Gastroesophageal sphincter (tissue), 4 donors: ENCODE data around the gene SNX9. TPM values are rescaled to one million over a fixed set of nuclear protein-coding genes. Genes with fewer than 3 reads are reported as not detected.

Experiments used
- ATAC-seq: fragments of 150-250 bp; one replicate; pipeline ENCODE4 v1.9.1; 2016; ENCODE audit warnings: mild to moderate bottlenecking, moderate library complexity
- H3K27ac ChIP-seq, 4 donors: fragments of 200-600 bp; sonication (generic) in 3 of 4; 1 replicate in 3 of 4; 2 replicates in 1 of 4; pipeline ENCODE4 v1.5.1; 2016 to 2019
- H3K27me3 ChIP-seq: fragments of 200-600 bp; sonication (generic); one replicate; pipeline ENCODE4 v1.5.1; 2019
- H3K36me3 ChIP-seq, 2 donors: fragments of 200-600 bp; sonication (generic); one replicate each; pipeline ENCODE4 v1.5.1; 2019; ENCODE audit warnings: control low read depth in 1 of 2
- H3K4me1 ChIP-seq, 3 donors: fragments of 200-600 bp; sonication (generic); 1 replicate in 2 of 3; 2 replicates in 1 of 3; pipeline ENCODE4 v1.5.1; 2016 to 2019; ENCODE audit warnings: control low read depth in 2 of 3
- H3K4me3 ChIP-seq, 2 donors: fragments of 200-600 bp; sonication (generic); one replicate each; pipeline ENCODE4 v1.5.1; 2019; ENCODE audit warnings: mild to moderate bottlenecking in 1 of 2, moderate library complexity in 1 of 2
- H3K9me3 ChIP-seq, 3 donors: fragments of 200-600 bp; sonication (generic); one replicate each; pipeline ENCODE4 v1.5.1; 2017 to 2019; ENCODE audit warnings: control low read depth in 2 of 3
- EP300 ChIP-seq: sonication (generic); formaldehyde crosslinking; IDR thresholded peaks from one replicate; pipeline ENCODE4 v1.6.1; 2017; ENCODE audit warnings: antibody characterized with exemption, mild to moderate bottlenecking
- POLR2A ChIP-seq, 2 donors: fragments of 450-650 bp; IDR thresholded peaks; one replicate each; pipeline ENCODE4 v1.6.1; 2017; ENCODE audit warnings: antibody characterized with exemption in 2 of 2, mild to moderate bottlenecking in 2 of 2, moderate library complexity in 1 of 2
- POLR2AphosphoS5 ChIP-seq: sonication (generic); formaldehyde crosslinking; IDR thresholded peaks from one replicate; pipeline ENCODE4 v1.6.1; 2017; ENCODE audit warnings: antibody characterized with exemption
- WGBS, 2 donors: methylation state at CpG; one replicate each; pipeline ENCODE4 v1.1.5; 2018; ENCODE audit warnings: low coverage in 1 of 2; 5-methylcytosine and 5-hydroxymethylcytosine counted together
- small RNA-seq, 4 donors: library from RNA; depleted of rRNA; stranded (forward); fragments of <200 nt; gene quantifications; one replicate each; pipeline ENCODE3, GENCODE V24; 2016
- total RNA-seq, 4 donors: library from RNA; depleted of rRNA; stranded (reverse); fragments of >200 nt; gene quantifications; one replicate each; pipeline ENCODE4 v1.1.0, GENCODE V29; 2016
- TF ChIP-seq, protein P1 (sequence below), 4 experiments: fragments of 200-600 bp in 2 of 4; fragments of 450-650 bp in 2 of 4; sonication (generic) in 1 of 4; IDR thresholded peaks; one replicate each; pipeline ENCODE4 v1.5.1; 2017 to 2019; ENCODE audit warnings: antibody characterized with exemption in 4 of 4, mild to moderate bottlenecking in 2 of 4, moderate library complexity in 2 of 4

The SNX9 gene
- total RNA-seq, 4 donors from 2014 or later: 68.3 to 101 (median 85.0) TPM

DNA sequence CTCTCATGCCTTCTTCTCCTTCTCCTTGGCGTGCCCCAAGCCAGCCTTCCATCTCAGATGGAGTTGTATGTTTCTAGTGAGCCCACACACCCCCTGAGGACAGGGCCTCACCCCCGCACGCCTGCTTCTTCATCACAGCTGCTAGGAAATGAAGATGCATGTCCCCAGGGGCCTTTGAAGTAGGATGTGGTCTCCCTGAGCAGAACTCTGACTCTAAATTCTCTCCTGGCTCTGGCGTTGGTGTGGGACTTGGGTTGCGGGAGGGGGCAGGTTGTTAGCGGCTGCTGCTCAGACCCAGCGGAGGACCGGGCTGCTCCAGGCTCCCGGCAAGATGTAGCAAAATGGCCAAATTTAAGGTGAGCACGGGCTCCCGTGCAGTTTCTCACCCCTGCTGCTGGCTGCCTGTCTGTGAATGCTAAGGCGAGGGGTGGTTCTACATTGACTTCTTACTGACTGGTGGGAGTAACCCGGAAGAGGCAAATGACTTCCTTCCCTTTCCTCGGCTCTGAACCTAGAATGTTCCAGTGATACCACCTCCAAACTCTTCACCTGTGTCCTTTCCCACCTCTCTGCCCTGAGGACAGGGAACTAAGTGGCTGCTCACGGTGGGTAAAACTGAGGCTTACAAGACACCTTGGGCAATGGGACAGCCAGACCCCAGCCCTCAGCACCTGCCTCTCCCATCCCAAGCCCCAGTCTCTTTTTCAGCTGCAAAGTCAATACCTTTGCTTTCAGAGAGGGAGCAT is 167.4 kb downstream of the SNX9 start:
- H3K27ac ChIP-seq: peak overlapping the region in 3 of 4 donors; percentile 72 to 82 (median 81)
- no peaks in the 10 kb centered on the region for H3K27me3 ChIP-seq
- WGBS, 2 donors: 64% methylated on average over 6 of the region's 15 CpGs; no CpG with 5 or more reads in 1 of the 2 donors
- peaks cover 0 to 73% (median 26%) of the 10 kb centered on the region in 3 donors for H3K4me1 ChIP-seq
- no peaks in the 10 kb centered on the region for H3K9me3 ChIP-seq
- TF ChIP-seq, protein P1, sequence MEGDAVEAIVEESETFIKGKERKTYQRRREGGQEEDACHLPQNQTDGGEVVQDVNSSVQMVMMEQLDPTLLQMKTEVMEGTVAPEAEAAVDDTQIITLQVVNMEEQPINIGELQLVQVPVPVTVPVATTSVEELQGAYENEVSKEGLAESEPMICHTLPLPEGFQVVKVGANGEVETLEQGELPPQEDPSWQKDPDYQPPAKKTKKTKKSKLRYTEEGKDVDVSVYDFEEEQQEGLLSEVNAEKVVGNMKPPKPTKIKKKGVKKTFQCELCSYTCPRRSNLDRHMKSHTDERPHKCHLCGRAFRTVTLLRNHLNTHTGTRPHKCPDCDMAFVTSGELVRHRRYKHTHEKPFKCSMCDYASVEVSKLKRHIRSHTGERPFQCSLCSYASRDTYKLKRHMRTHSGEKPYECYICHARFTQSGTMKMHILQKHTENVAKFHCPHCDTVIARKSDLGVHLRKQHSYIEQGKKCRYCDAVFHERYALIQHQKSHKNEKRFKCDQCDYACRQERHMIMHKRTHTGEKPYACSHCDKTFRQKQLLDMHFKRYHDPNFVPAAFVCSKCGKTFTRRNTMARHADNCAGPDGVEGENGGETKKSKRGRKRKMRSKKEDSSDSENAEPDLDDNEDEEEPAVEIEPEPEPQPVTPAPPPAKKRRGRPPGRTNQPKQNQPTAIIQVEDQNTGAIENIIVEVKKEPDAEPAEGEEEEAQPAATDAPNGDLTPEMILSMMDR (IDR thresholded peaks at IDR 0.05): no peak
- no peak for TF ChIP-seq EP300
- no peak for TF ChIP-seq POLR2A (IDR thresholded peaks at IDR 0.05)
- no peak for ATAC-seq
- no peaks in the 10 kb centered on the region for H3K36me3 ChIP-seq
- H3K4me3 ChIP-seq: no peak overlapping the region

- no peak overlapping the region for H3K4me3 ChIP-seq
- H3K36me3 ChIP-seq: no peaks in the 10 kb centered on the region
- H3K27ac ChIP-seq: peak overlapping the region in 3 of 4 donors; percentile 72 to 82 (median 81)
- no peak for TF ChIP-seq POLR2A (IDR thresholded peaks at IDR 0.05)
- no peak for TF ChIP-seq EP300
- no peaks in the 10 kb centered on the region for H3K27me3 ChIP-seq
- WGBS, 2 donors: 88 to 94% methylated on average over 3 to 8 of the region's 11 CpGs
- H3K9me3 ChIP-seq: no peaks in the 10 kb centered on the region
- H3K4me1 ChIP-seq: peaks cover 0 to 68% (median 24%) of the 10 kb centered on the region in 3 donors
- ATAC-seq: no peak
These were observed 168.0 kb downstream of the SNX9 start for GRCh38 chr6:157991067-157991432.

DNA sequence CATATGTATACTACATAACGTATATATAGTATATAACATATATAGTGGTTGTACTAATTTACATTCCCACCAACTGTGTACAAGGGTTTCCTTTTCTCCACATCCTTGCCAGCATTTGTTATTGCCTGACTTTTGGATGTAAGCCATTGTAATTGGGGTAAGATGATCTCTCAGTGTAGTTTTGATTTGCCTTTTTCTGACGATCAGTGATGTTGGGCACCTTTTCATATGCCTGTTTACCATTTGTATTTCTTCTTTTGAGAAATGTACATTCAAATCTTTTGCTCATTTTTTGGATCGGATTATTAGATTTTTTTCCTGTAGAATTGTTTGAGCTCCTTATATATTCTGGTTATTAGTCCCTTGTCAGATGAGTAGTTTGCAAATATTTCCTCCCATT is 170.0 kb downstream of the SNX9 start:
- Histone ChIP-seq H3K27me3 (no peaks in the 10 kb centered on the region), H3K27ac (no peak overlapping the region), H3K4me1 (peaks cover 0 to 62% (median 24%) of the 10 kb centered on the region in 3 donors), H3K9me3 (no peaks in the 10 kb centered on the region), H3K36me3 (no peaks in the 10 kb centered on the region), H3K4me3 (no peak overlapping the region)
- no peak for ATAC-seq
- WGBS, 2 donors: 67 to 71% methylated on average over 3 of the region's 3 CpGs
- no peak for TF ChIP-seq POLR2AphosphoS5
- no peak for TF ChIP-seq EP300
- TF ChIP-seq, protein P1 (IDR thresholded peaks at IDR 0.05): no peak
- no peak for TF ChIP-seq POLR2A (IDR thresholded peaks at IDR 0.05)

DNA sequence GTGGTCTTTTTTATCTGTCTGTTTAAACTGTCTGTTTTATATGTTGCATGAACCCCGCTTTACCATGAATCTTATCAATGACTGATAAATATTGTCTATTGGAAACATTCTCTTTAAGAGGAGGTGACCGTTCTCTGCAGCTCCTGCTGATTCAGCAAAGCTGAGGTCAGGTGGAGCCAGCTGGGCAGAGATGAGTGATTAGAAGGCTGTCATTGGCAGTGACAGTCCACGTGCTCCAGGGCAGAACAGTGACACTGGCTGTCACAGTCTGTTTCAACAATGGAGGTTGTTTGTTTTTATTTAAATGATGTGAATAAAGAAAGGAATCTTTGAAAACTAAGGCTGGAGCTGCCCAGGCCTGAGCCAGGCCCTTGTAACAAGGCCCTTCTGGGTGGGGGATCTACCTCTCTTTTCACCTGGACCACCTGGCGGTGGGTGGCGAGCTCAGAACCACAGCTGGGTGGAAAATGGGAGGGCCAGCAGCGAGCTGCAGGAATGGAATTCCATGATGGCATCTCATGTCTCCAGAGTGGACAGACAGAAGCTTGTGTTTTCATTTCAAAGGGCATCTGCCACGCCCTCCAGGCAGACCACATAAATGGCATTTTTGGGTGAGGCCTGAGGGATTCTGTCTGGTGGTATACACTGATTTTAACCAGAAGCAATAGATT is 171.2 kb downstream of the SNX9 start:
- no peak for TF ChIP-seq POLR2AphosphoS5
- no peak for TF ChIP-seq EP300
- H3K36me3 ChIP-seq: no peaks in the 10 kb centered on the region
- H3K9me3 ChIP-seq: no peaks in the 10 kb centered on the region
- WGBS, 2 donors: 96 to 100% methylated on average over 1 to 4 of the region's 7 CpGs
- H3K27ac ChIP-seq: no peak overlapping the region
- peaks cover 0 to 57% (median 26%) of the 10 kb centered on the region in 3 donors for H3K4me1 ChIP-seq
- no peak for ATAC-seq
- H3K27me3 ChIP-seq: no peaks in the 10 kb centered on the region
- H3K4me3 ChIP-seq: no peak overlapping the region

Small RNA genes within 50 kb of the gene (small RNA-seq; reads per million reads assigned to genes)
- gene HSPE1P26: 0 reads per million in 4 donors
- gene RNU6-786P: 0 reads per million in 4 donors

Other genes starting within 250 kb of the SNX9 start
- 10 to 100 TPM; 19.9 to 27.9 (median 21.6) TPM for gene SYNJ2, start 158.6 kb downstream of the SNX9 start, total RNA-seq